Lung (tissue), 12 donors: ENCODE data around the gene CAMKV. TPM values are rescaled to one million over a fixed set of nuclear protein-coding genes. Genes with fewer than 3 reads are reported as not detected.

Experiments used
- ATAC-seq: fragments of 200-7000 bp; cut with Tn5 transposase; one replicate; pipeline ENCODE4 v1.9.1; 2020; ENCODE audit warnings: moderate number of reproducible peaks; ENCODE audit not compliant: insufficient read depth, low FRiP score
- DNase-seq, 3 donors: peaks; one replicate each; pipeline ENCODE4 v3.0.0-alpha.2; 2013 to 2017
- H3K27ac ChIP-seq, 2 donors: one replicate each; pipeline ENCODE4 v1.5.1; 2013; ENCODE audit warnings: mild to moderate bottlenecking in 2 of 2, moderate library complexity in 2 of 2, control low read depth in 1 of 2, inconsistent platforms in 1 of 2, low read depth in 1 of 2, low read length in 1 of 2
- H3K27me3 ChIP-seq, 3 donors: one replicate each; pipeline ENCODE4 v1.5.1; 2013; ENCODE audit warnings: low read length in 2 of 3; ENCODE audit not compliant: control insufficient read depth in 3 of 3, insufficient read depth in 3 of 3
- H3K36me3 ChIP-seq, 4 donors: one replicate each; pipeline ENCODE4 v1.5.1; 2013; ENCODE audit warnings: low read length in 4 of 4, mild to moderate bottlenecking in 1 of 4, moderate library complexity in 1 of 4; ENCODE audit not compliant: control insufficient read depth in 4 of 4, insufficient read depth in 4 of 4
- H3K4me1 ChIP-seq, 5 donors: one replicate each; pipeline ENCODE4 v1.5.1; 2013; ENCODE audit warnings: low read length in 5 of 5, mild to moderate bottlenecking in 2 of 5, moderate library complexity in 1 of 5; ENCODE audit not compliant: control insufficient read depth in 5 of 5, insufficient read depth in 5 of 5
- H3K4me3 ChIP-seq: one replicate; pipeline ENCODE4 v1.5.1; 2013; ENCODE audit warnings: mild to moderate bottlenecking, control low read depth, moderate library complexity
- H3K9ac ChIP-seq, 2 donors: one replicate each; pipeline ENCODE4 v1.5.1; 2013; ENCODE audit warnings: low read length in 2 of 2, control low read depth in 1 of 2; ENCODE audit not compliant: insufficient read depth in 1 of 2
- H3K9me3 ChIP-seq, 4 donors: one replicate each; pipeline ENCODE4 v1.5.1; 2013; ENCODE audit warnings: low read length in 3 of 4, mild to moderate bottlenecking in 1 of 4, moderate library complexity in 1 of 4; ENCODE audit not compliant: control insufficient read depth in 4 of 4, insufficient read depth in 3 of 4
- CTCF ChIP-seq: IDR thresholded peaks from 2 replicates; pipeline ENCODE4 v1.5.1; 2012; ENCODE audit warnings: mild to moderate bottlenecking; ENCODE audit errors: control extremely low read depth, extremely low read depth
- WGBS, 2 donors: extraction: QIAGEN DNeasy Blood & Tissue Kit; methylation state at CpG; one replicate each; pipeline ENCODE4 v1.1.7; 2013; 5-methylcytosine and 5-hydroxymethylcytosine counted together
- polyA plus RNA-seq, 2 donors: library from polyadenylated mRNA; stranded (reverse); fragments of 200-250 nt; gene quantifications; one replicate each; pipeline ENCODE4 v1.2.1, GENCODE V29; 2013
- total RNA-seq, 2 donors: library from RNA; depleted of rRNA in 1 of 2; stranded (reverse); fragments of >200 nt in 1 of 2; gene quantifications; one replicate each; pipeline ENCODE4 v1.2.1, GENCODE V29; 2014 to 2021
- donor health status: control.
- donor health status: control.
- donor health status: Bipolar disorder and iron deficiency.
- donor health status: healthy.
- donor health status: DM: yes; HTN: yes; CAD: no.

CAMKV gene
- total and polyA plus RNA-seq, 4 donors = 0.34 TPM; not detected in 3

- ATAC-seq = no peak
- DNase-seq = no peak
- Histone ChIP-seq H3K4me3 (peak overlapping the region; percentile 51), H3K36me3 (peaks cover 0 to 4% (median 0%) of the 10 kb centered on the region in 4 donors), H3K27me3 (no peaks in the 10 kb centered on the region), H3K9ac (no peak overlapping the region), H3K9me3 (no peaks in the 10 kb centered on the region), H3K27ac (peak overlapping the region in 1 of 2 donors; percentile 82), H3K4me1 (peaks cover 0 to 41% (median 14%) of the 10 kb centered on the region in 5 donors)
- WGBS, 2 donors = 91 to 93% methylated on average over 44 of the region's 44 CpGs
- TF ChIP-seq CTCF = no peak
These were observed 33.0 kb upstream of the CAMKV start for GRCh38 chr3:49902511-49903345.

- Histone ChIP-seq H3K27ac (peak overlapping the region in 1 of 2 donors; percentile 63), H3K4me3 (no peak overlapping the region)
These were observed 31.9 kb upstream of the CAMKV start for GRCh38 chr3:49901366-49902339.

GRCh38 chr3:49900491-49901153 lies 30.9 kb upstream of the CAMKV start:
- Histone ChIP-seq H3K36me3 (peaks cover 0 to 19% (median 0%) of the 10 kb centered on the region in 4 donors), H3K4me3 (no peak overlapping the region), H3K4me1 (peaks cover 0 to 34% (median 14%) of the 10 kb centered on the region in 5 donors), H3K9ac (no peak overlapping the region), H3K27ac (peak overlapping the region in 1 of 2 donors; percentile 65), H3K27me3 (no peaks in the 10 kb centered on the region), H3K9me3 (no peaks in the 10 kb centered on the region)
- TF ChIP-seq CTCF = no peak
- ATAC-seq (peak; percentile 68), DNase-seq (no peak)
- 62 to 80% methylated on average over 8 of the region's 8 CpGs for WGBS, 2 donors

More at GRCh38 chr3:49901366-49902339, 31.9 kb upstream of the CAMKV start:
- DNase-seq (peak; percentile 59 to 82 (median 69)), ATAC-seq (no peak)
- H3K4me1 ChIP-seq = peaks cover 0 to 41% (median 14%) of the 10 kb centered on the region in 5 donors
- WGBS, 2 donors = 52 to 63% methylated on average over 11 of the region's 11 CpGs
- no peaks in the 10 kb centered on the region for H3K27me3 ChIP-seq
- no peak overlapping the region for H3K9ac ChIP-seq
- H3K36me3 ChIP-seq = peaks cover 0 to 11% (median 0%) of the 10 kb centered on the region in 4 donors
- H3K9me3 ChIP-seq = no peaks in the 10 kb centered on the region
- TF ChIP-seq CTCF = no peak
